HAP-1 (cell line): ENCODE results near the gene PTPRE.

Source experiments
- DNase-seq, 2 experiments: peaks; one replicate each; pipeline ENCODE4 v3.0.0-alpha.2; 2016 to 2020; ENCODE audit warnings: low spot score in 2 of 2
- H3K27me3 ChIP-seq: fragments of 250-450 bp; sonication (Bioruptor Pico); 2 replicates; pipeline ENCODE4 v1.5.1; 2020; ENCODE audit warnings: low read depth, mild to moderate bottlenecking, moderate library complexity
- H3K36me3 ChIP-seq: fragments of 250-450 bp; sonication (Bioruptor Pico); replicated peaks from 2 replicates; pipeline ENCODE4 v1.5.1; 2020; ENCODE audit warnings: mild to moderate bottlenecking
- H3K4me1 ChIP-seq: fragments of 250-450 bp; sonication (Bioruptor Pico); 2 replicates; pipeline ENCODE4 v1.5.1; 2020; ENCODE audit warnings: mild to moderate bottlenecking
- H3K4me3 ChIP-seq: fragments of 250-450 bp; sonication (Bioruptor Pico); 2 replicates; pipeline ENCODE4 v1.5.1; 2020; ENCODE audit warnings: mild to moderate bottlenecking, moderate library complexity
- H3K9me3 ChIP-seq: fragments of 250-450 bp; sonication (Bioruptor Pico); 2 replicates; pipeline ENCODE4 v1.5.1; 2020; ENCODE audit warnings: mild to moderate bottlenecking, moderate library complexity
- in situ Hi-C: fragments of 300-500 bp; cut with MboI; formaldehyde crosslinking; loops from 3 replicates; pipeline ENCODE4 v1.14.3; 2020; ENCODE audit warnings: low sequenced_read_pairs, inconsistent platforms, mixed read lengths

PTPRE gene

DNA sequence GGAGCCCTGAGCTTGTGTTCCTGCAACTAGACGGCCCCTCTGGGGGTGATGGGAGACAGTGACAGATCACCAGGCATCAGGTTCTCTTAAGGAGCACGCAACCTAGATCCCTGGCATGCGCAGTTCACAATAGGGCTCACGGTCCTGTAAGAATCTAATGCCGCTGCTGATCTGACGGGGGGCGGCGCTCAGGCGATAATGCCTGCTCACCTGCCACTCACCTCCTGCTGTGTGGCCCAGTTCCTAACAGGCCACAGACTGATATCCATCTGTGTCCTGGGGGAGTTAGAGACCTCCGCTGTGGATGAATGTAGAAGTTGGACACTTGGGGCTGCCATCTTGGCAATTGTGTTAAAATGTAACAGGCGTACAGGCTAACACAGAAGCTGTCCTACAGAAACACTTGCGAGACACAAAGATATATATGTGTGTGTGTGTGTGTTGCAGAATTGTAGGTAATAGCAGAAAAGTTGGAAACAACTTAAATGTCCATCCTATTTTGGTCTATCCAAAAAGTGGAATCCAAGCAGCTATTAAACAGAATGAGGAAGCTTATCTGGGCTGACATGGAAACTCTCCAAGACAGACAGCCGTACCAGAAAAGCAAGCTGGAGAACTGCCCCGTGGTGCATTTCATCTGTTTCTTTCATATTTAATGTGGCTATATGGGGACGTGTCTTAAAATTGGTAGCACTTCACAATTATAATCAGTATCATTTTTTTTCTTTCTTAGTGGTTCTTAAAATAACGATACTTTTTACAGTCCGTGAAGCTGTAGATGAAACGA is 136.5 kb downstream of the PTPRE start:
- H3K36me3 ChIP-seq = no peaks in the 10 kb centered on the region
- no peak overlapping the region for H3K4me3 ChIP-seq
- DNase-seq = no peak
- no peaks in the 10 kb centered on the region for H3K4me1 ChIP-seq
- in situ Hi-C loops = no loop called here
- H3K27me3 ChIP-seq = no peaks in the 10 kb centered on the region
- no peaks in the 10 kb centered on the region for H3K9me3 ChIP-seq

DNA sequence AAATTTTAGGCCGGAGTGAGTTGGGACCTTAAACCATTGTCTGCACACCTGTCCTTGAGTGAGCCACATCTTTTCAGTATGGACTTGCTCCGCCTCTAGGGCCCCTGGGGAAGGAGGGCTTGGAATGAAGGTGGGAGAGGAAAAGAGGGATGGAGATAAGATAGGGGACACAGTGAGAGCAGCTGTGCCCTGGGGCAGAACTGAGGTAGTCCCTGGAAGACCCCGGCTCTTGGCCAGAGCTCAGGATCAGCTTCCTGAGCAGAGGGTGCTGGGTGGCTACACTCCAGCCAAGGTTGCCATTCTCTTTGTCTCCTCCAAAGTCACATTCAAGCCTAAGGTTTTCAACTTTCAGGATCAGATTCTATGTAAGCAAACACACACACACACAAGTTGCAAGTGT is 137.3 kb downstream of the PTPRE start:
- H3K4me3 ChIP-seq = no peak overlapping the region
- no peaks in the 10 kb centered on the region for H3K27me3 ChIP-seq
- no peaks in the 10 kb centered on the region for H3K4me1 ChIP-seq
- in situ Hi-C loops = no loop called here
- H3K36me3 ChIP-seq = no peaks in the 10 kb centered on the region
- no peak for DNase-seq
- H3K9me3 ChIP-seq = no peaks in the 10 kb centered on the region

DNA sequence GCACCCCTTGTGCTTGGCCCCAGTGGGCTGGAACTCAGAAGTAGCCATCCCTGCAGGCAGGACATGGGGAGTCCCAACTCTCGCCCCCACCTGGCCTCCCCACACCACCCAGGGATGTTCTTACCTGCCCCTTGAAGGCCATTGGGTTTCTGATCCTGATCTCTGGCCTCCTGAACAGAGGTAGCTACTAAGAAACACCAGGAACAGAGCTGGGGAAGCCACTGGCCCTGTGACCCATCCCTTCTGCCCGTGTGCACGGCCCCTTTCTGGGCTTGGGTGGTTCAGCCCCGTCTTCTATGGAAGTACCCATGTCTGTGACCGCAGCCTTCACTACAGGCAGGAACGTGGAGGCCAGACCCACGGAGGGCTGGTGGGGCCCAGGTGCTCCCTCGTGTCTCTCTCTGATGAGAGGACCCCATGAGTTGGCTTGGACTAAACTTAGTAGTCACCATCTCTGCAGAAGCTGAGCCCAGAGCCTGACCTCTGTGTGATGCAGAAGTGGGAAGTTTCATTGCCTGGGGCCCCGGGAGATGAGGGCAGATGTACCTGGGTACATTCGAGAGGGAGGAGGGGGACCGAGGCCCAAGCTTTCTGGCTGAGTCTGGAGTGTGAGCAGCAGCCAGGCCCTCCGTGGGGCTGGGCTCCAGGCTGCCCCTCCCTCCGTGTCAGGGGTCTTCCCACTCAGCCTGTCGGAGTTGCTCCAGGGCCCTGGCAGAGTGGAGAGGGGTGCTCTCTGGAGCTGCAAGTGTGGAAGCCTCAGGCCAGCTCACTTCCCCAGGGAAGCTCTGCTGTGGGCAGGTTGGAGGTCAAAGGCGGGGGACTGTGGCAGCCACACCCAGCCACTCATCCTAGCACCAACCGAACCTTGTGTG is 138.3 kb downstream of the PTPRE start:
- Histone ChIP-seq H3K27me3 (no peaks in the 10 kb centered on the region), H3K4me3 (no peak overlapping the region)

DNA sequence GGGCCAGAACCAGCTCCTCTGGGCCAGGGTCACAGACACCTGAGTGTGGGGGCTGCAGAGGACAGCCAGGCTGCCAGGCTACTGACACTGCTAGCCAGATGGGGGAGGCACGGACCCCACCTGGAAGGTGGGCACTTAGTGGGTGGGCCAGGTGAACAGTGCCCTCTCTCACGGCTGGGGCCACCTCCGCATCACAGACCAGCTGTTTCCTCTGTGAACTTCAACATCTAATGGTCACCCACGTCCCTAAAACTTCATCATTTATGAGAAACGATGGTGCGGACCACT is 138.9 kb downstream of the PTPRE start:
- no peaks in the 10 kb centered on the region for H3K4me1 ChIP-seq
- H3K4me3 ChIP-seq = no peak overlapping the region
- H3K9me3 ChIP-seq = no peaks in the 10 kb centered on the region
- H3K36me3 ChIP-seq = no peaks in the 10 kb centered on the region
- no peaks in the 10 kb centered on the region for H3K27me3 ChIP-seq
- in situ Hi-C loops = no loop called here
- no peak for DNase-seq

More for the DNA sequence above, 138.3 kb downstream of the PTPRE start:
- in situ Hi-C loops = no loop called here
- no peak for DNase-seq
- Histone ChIP-seq H3K9me3 (no peaks in the 10 kb centered on the region), H3K36me3 (no peaks in the 10 kb centered on the region), H3K4me1 (no peaks in the 10 kb centered on the region)

DNA sequence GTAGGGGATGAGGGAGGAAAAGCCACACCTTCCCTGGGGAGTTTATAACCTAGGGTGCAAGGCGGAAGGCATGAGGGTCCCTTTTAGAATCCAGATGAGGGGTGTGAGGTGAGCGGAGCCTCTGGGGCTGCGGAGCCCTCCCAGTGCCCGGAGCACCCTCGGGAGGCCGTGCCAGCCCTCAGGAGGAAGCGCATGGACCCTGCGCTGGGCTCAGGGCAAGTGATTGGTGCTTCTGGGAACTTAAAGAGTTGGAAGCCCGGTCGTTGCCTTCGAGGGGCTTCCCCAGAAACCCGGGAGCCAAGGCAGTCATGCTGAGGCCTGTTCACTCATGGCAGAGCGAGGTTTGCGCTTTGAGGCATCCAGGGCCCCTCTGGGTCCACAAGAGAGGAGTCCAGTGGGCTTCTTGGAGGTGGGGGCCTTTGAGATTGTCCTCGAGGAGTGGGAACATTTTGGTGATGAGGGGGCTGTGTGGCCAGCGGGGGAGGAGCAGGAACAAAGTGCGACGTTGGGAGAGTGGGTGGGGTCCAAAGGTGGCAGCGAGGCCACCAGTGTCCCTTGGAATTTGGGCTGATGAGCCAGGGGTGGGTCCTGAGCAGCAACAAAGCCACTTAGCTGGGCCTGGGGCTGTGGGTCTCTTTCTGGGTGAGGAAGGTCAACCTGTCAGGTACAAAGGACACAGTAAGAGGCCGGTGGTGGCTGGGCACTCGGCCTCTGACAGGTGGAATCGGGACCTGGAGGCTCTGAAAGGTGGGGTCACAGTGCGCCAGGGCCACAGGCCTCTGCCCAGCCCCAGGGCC is 139.5 kb downstream of the PTPRE start:
- DNase-seq = no peak
- no peak overlapping the region for H3K4me3 ChIP-seq
- H3K27me3 ChIP-seq = no peaks in the 10 kb centered on the region
- in situ Hi-C loops = no loop called here
- no peaks in the 10 kb centered on the region for H3K4me1 ChIP-seq
- no peaks in the 10 kb centered on the region for H3K9me3 ChIP-seq
- H3K36me3 ChIP-seq = no peaks in the 10 kb centered on the region

DNA sequence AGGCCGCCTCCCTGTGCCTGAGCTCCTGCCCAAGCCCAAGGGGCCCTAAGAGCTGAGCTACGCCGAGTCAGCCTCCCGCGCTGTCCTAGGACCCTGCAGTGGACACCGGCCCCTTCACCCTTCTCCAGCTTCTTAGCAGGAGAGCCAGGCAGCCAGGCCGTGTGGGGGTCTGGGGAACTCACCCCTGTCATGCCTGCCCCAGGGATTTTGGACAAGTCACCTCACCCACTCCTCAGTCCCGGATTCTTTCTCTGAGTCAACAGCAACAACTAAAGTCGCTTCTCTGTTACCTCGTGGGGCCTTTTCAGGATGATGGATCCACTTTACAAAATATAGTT is 140.0 kb downstream of the PTPRE start:
- in situ Hi-C loops = no loop called here
- H3K4me3 ChIP-seq = no peak overlapping the region
- H3K36me3 ChIP-seq = no peaks in the 10 kb centered on the region
- H3K4me1 ChIP-seq = no peaks in the 10 kb centered on the region
- no peak for DNase-seq
- H3K9me3 ChIP-seq = no peaks in the 10 kb centered on the region
- H3K27me3 ChIP-seq = no peaks in the 10 kb centered on the region

DNA sequence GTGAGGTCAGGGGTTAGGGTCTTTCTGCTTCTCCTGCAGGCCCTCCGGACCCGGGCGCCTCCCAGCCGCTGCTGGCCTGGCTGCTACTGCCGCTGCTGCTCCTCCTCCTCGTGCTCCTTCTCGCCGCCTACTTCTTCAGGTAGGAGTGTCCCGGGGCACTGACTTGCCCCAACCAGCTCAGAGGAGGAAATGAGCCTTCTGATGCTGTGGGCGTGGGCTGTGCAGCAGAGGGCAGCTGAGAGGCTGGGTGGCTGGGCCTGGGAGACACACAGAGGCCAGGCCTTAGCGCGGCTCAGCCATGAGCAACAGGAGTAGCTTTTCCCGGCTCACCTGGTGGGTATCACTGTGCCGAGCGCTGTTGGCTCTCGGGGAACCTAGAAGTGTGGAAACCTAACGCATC is 140.4 kb downstream of the PTPRE start:
- DNase-seq = no peak
- no peaks in the 10 kb centered on the region for H3K36me3 ChIP-seq
- in situ Hi-C loops = no loop called here
- H3K4me1 ChIP-seq = no peaks in the 10 kb centered on the region
- no peaks in the 10 kb centered on the region for H3K27me3 ChIP-seq
- H3K4me3 ChIP-seq = no peak overlapping the region
- no peaks in the 10 kb centered on the region for H3K9me3 ChIP-seq

DNA sequence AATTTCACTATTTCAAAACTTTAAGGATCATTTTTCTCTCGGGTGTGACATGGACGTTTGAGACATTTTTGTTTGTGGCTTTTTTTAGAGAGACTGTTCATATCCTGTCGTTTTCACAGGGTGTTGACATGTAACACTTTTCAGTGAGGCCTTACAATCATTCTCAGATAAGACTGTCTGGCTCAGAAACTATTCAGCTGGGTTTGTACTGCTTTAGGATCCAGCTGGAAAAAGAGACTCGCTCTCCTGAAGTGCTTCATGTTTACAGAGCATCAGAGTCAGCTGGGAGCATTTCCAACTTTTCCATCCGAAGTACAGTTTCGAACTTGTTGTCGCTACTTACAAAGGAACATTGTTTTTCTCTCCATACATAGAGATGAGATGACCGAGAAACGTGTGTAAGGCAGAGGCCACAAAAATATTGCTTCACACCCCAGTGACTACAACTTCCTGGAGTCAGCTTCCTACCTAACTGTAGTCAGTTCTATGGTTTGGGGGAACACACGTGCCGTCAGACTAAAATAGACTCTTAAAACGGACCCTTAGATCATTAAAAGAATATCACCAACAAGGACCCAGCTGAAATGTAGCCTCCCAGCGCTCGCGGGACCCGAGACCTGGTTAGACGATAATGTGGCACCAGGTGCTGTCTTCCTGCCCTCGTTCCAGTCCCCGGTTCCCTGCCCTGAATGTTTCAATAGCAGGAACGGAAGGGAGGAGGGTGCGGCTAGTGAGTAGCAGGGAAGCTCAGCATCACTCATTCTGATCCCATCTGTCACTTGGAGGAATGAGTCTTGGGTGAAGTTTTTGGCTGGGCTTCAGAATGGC is 141.3 kb downstream of the PTPRE start:
- in situ Hi-C loops = no loop called here
- Histone ChIP-seq H3K36me3 (no peaks in the 10 kb centered on the region), H3K9me3 (no peaks in the 10 kb centered on the region), H3K4me3 (no peak overlapping the region), H3K27me3 (no peaks in the 10 kb centered on the region), H3K4me1 (no peaks in the 10 kb centered on the region)
- no peak for DNase-seq

DNA sequence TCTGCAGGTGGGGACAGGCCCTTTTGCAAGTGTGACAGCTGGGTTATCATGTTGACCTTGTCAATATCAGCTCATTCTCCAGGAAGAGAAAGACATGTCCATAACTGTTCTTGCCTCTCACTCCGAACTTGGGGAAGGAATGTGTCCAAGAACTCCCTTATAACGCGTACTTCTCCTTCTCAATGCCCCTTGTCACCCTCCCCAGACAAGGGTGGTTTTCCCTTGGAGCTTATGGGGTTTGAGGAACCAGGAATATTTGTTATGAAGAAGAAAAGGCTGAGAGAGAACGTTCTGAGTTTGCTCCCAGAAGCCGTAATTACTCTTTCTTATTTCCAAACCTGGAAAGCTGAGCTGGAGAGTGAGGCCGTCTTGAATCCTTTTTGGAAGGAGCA is 141.9 kb downstream of the PTPRE start:
- Histone ChIP-seq H3K4me1 (no peaks in the 10 kb centered on the region), H3K9me3 (no peaks in the 10 kb centered on the region), H3K36me3 (no peaks in the 10 kb centered on the region), H3K4me3 (no peak overlapping the region), H3K27me3 (no peaks in the 10 kb centered on the region)
- DNase-seq = no peak
- in situ Hi-C loops = no loop called here

DNA sequence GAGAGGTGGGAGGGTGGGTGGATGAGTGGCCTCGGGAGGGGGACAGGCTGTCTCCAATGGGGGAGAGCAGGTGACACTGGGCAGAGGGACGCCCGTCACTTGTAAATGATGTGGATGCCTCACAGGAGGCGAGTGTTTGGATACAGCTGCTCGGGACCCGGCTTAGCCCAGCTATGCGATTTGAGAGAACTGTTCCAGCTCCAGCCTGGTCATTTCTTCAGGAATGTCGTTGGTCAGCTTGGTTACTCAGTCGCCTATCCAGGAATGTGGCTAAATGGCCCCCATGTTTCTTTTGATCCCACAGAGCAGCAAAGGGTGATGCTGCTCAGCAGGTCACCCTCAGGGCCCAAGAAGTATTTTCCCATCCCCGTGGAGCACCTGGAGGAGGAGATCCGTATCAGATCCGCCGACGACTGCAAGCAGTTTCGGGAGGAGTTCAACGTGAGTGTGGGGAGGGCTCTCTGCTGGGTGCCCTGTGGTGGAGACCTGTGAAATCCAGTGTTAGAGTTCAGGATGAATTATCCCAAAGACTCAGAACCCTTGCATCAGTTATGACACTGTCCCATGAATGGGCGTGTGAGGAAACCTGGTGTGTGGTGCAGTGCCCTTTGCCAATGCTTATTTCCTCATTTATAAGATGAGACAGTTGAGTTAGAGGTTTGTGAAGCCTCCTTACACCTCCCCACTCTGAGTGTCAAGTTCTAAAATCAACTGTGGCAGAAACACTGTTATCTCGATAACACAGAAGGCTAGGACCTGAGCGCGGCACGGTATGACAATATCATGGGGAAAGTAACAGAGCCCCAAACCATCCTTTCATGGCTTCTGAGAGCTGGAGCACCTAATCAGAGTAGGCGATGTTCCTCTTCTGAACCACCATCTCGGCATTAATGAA is 142.6 kb downstream of the PTPRE start:
- no peaks in the 10 kb centered on the region for H3K27me3 ChIP-seq
- DNase-seq = no peak
- H3K4me3 ChIP-seq = no peak overlapping the region
- no peaks in the 10 kb centered on the region for H3K9me3 ChIP-seq
- H3K4me1 ChIP-seq = no peaks in the 10 kb centered on the region
- no peaks in the 10 kb centered on the region for H3K36me3 ChIP-seq
- in situ Hi-C loops = no loop called here

DNA sequence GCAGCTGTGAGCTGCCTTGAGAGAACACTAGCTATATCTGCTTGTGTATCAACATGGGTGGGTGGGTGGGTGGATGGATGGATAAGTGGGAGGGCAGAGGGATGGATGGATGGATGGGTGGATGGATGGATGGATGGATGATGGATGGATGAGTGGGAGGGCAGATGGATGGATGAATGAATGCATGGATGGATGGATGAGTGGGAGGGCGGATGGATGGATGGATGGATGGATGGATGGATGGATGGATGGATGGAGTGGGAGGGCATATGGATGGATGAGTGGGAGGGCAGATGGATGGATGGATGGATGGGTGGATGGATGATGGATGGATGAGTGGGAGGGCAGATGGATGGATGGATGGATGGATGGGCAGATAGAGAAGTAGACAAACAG is 143.2 kb downstream of the PTPRE start:
- in situ Hi-C loops = no loop called here
- Histone ChIP-seq H3K9me3 (no peaks in the 10 kb centered on the region), H3K36me3 (no peaks in the 10 kb centered on the region), H3K4me1 (no peaks in the 10 kb centered on the region), H3K4me3 (no peak overlapping the region), H3K27me3 (no peaks in the 10 kb centered on the region)
- DNase-seq = no peak

DNA sequence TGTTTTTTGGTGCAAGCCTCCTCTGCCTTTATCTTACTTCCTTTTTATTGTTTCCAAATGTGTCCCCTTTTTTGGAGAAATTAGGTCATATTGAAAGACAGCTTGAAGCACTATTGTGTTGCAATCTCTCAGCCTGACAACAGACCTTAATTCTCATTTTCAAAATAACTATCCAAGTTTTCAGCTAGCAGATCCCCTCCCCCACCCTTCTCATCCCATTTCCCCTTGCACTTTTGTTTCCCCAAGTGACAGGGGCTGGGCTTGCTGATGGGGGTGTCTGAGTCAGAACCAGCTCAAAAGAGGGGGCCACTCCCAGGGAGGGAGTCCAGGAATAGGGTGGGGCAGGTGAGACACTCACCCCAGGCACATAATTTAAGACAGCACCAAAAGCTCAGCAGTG is 144.0 kb downstream of the PTPRE start:
- in situ Hi-C loops = no loop called here
- H3K36me3 ChIP-seq = no peaks in the 10 kb centered on the region
- H3K27me3 ChIP-seq = no peaks in the 10 kb centered on the region
- no peaks in the 10 kb centered on the region for H3K4me1 ChIP-seq
- H3K9me3 ChIP-seq = no peaks in the 10 kb centered on the region
- no peak overlapping the region for H3K4me3 ChIP-seq
- DNase-seq = no peak

DNA sequence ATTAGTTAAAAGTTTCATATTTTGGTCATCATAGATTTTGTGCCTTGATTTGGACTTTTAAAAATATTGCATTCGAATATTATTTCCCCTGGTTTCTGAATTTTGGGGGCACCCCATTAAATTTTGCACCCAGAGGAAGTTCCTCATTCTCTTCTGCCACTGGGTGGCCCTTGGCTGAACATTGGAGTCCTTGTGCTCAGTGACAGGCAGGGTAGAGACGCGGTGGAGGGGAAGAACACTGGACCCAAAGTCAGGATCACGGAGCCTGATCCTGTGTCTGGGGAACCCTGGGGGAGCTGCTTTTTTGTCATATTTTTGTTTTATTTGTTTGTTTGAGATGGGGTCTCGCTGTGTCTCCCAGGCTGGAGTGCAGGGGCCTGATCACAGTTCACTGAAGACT is 144.6 kb downstream of the PTPRE start:
- Histone ChIP-seq H3K9me3 (no peaks in the 10 kb centered on the region), H3K4me1 (no peaks in the 10 kb centered on the region), H3K36me3 (no peaks in the 10 kb centered on the region), H3K4me3 (no peak overlapping the region), H3K27me3 (no peaks in the 10 kb centered on the region)
- in situ Hi-C loops = no loop called here
- no peak for DNase-seq
